ENCODE results near the gene ELOVL5. TPM values are rescaled to one million over a fixed set of nuclear protein-coding genes. Genes with fewer than 3 reads are reported as not detected.
"Not testable (repeated sequence)": the region's sequence is repeated elsewhere in the genome, so short reads cannot be mapped to it uniquely, and the experiment has no call there.

The ELOVL5 gene
- total RNA-seq, 2 experiments from 2014 or later, result 113 to 117 TPM

- CTCF ChIA-PET, result no interaction called here
- H3K27ac Mint-ChIP-seq, result peak overlapping the region; percentile 74
- no peaks in the 10 kb centered on the region for H3K9me3 Mint-ChIP-seq (ENCODE audit: low read depth)
- ATAC-seq (no peak), DNase-seq (no peak)
- H3K36me3 Mint-ChIP-seq, result peaks cover 37% of the 10 kb centered on the region
- no peaks in the 10 kb centered on the region for H3K27me3 Mint-ChIP-seq
- H3K4me3 Mint-ChIP-seq, result no peak overlapping the region
- peaks cover 76% of the 10 kb centered on the region for H3K4me1 Mint-ChIP-seq
These were observed 15.0 kb downstream of the ELOVL5 start for GRCh38 chr6:53333439-53334408.

DNA sequence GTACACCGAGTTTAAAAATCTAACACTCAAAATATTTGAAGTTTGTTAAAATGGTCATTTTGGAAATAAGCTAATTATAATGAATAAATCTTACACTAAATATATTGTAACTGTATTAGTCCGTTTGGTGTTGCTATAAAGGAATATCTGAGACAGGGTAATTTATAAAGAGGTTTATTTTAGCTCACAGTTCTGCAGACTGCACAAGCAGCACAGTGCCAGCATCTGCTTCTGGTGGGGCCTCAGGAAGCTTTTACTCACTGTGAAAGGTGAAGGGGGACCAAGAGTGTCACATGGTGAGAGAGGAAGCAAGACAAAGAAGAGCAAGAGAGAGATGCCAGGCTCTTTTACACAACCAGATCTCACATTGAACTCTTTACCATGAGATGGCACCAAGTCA, 17.1 kb downstream of the ELOVL5 start:
- DNase-seq (no peak), ATAC-seq (no peak)
- CTCF ChIA-PET, result no interaction called here
- H3K27ac Mint-ChIP-seq, result peak overlapping the region; percentile 41
- H3K4me3 Mint-ChIP-seq, result no peak overlapping the region
- peaks cover 70% of the 10 kb centered on the region for H3K4me1 Mint-ChIP-seq
- peaks cover 45% of the 10 kb centered on the region for H3K36me3 Mint-ChIP-seq
- H3K27me3 Mint-ChIP-seq, result no peaks in the 10 kb centered on the region
- H3K9me3 Mint-ChIP-seq (ENCODE audit: low read depth), result no peaks in the 10 kb centered on the region

- Mint-ChIP-seq H3K9me3 (ENCODE audit: low read depth) (no peaks in the 10 kb centered on the region), H3K4me1 (peaks cover 65% of the 10 kb centered on the region), H3K4me3 (no peak overlapping the region), H3K27me3 (no peaks in the 10 kb centered on the region), H3K27ac (no peak overlapping the region), H3K36me3 (peaks cover 47% of the 10 kb centered on the region)
- CTCF ChIA-PET, result interaction anchor here (1.4 to 2.2 kb wide), 3 partner anchors 8 to 28 kb away, joined by 3 to 4 read pairs (median 4); no protein-coding TSS in a partner anchor
- ATAC-seq (no peak), DNase-seq (no peak)
These were observed 18.6 kb downstream of the ELOVL5 start for GRCh38 chr6:53330137-53330536.

DNA sequence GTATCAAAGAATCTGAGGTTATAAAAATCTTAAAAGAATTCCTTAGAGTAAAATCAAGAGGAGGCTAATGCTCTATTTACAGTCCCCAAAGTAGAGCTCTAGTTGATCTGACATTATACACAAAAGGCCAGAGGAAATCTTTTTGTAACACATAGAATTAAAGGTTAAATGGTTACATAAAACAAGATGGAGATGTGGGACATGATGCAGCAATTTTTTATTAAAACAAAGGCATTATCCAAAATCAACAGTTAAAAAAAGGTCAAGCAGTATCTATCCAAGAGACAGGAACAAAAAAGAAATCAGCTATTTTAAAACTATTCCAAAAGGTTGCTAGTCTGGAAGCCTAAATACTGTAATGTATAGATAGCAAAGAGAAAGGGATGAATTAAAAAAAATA, 20.4 kb downstream of the ELOVL5 start:
- H3K9me3 Mint-ChIP-seq (ENCODE audit: low read depth), result no peaks in the 10 kb centered on the region
- H3K36me3 Mint-ChIP-seq, result peaks cover 45% of the 10 kb centered on the region
- no peak for DNase-seq
- CTCF ChIA-PET, result interaction anchor here (0.8 to 2.2 kb wide), 4 partner anchors 11 to 83 kb away, joined by 3 to 4 read pairs (median 4); no protein-coding TSS in a partner anchor
- H3K4me3 Mint-ChIP-seq, result no peak overlapping the region
- peaks cover 53% of the 10 kb centered on the region for H3K4me1 Mint-ChIP-seq
- peak overlapping the region; percentile 11 for H3K27ac Mint-ChIP-seq
- no peak for ATAC-seq
- no peaks in the 10 kb centered on the region for H3K27me3 Mint-ChIP-seq

DNA sequence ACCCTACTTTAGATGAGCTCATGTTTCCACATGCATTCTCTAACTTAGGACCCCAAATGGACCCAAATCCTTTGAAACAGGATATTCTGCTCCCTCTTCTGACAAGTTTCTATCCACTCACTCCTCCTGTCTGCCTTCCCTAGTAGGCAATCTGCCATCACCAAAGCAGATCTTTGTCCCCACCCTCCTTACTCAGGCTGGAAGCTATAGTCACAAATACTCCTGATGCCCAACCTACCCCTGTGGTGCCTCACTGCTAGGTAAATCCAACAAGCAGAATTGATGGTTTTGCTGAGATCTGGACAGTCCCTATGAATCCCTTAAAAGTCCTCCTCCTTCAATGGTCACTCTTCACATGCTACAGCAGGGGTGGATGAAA, 21.7 kb downstream of the ELOVL5 start:
- ATAC-seq, result no peak
- H3K4me3 Mint-ChIP-seq, result no peak overlapping the region
- peaks cover 52% of the 10 kb centered on the region for H3K4me1 Mint-ChIP-seq
- peaks cover 44% of the 10 kb centered on the region for H3K36me3 Mint-ChIP-seq
- H3K9me3 Mint-ChIP-seq (ENCODE audit: low read depth), result no peaks in the 10 kb centered on the region
- DNase-seq, result no peak
- H3K27me3 Mint-ChIP-seq, result no peaks in the 10 kb centered on the region
- CTCF ChIA-PET, result no interaction called here
- H3K27ac Mint-ChIP-seq, result peak overlapping the region; percentile 3

DNA sequence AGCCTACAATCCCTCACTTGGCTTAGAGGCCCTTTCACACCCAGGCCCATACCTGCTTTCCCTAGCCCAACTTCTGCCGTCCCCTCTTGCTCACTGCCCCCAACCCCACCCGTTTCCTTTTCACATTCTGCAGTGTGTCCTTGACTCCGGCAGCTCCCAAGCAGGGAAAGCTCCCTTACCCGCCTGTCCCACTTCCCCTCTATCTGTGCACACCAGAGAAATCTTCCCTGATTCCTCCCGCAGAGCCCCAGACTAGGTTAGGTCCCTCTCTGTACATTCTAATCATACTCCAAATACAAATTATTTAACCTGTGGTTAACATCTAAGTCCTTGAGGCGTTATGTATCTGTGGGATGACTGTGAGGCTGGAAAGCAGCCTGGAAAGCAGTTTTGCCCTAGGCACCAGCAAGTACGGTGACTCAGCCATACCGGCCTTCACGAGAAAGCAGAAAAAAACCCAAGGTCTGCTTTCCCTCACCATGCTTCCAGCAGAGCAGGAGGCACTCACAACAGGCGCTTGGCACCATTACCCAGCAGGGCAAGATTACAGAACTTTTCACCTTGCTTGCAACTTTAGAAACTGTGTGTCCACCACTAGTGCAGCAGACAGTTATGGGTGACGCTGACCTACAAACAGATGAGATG, 22.3 kb downstream of the ELOVL5 start:
- Mint-ChIP-seq H3K4me1 (peaks cover 48% of the 10 kb centered on the region), H3K27me3 (no peaks in the 10 kb centered on the region), H3K9me3 (ENCODE audit: low read depth) (no peaks in the 10 kb centered on the region), H3K36me3 (peaks cover 39% of the 10 kb centered on the region), H3K27ac (no peak overlapping the region), H3K4me3 (no peak overlapping the region)
- no peak for DNase-seq
- CTCF ChIA-PET, result no interaction called here
- no peak for ATAC-seq

- peaks cover 37% of the 10 kb centered on the region for H3K36me3 Mint-ChIP-seq
- H3K4me3 Mint-ChIP-seq, result no peak overlapping the region
These were observed 23.0 kb downstream of the ELOVL5 start for GRCh38 chr6:53325785-53326184.

DNA sequence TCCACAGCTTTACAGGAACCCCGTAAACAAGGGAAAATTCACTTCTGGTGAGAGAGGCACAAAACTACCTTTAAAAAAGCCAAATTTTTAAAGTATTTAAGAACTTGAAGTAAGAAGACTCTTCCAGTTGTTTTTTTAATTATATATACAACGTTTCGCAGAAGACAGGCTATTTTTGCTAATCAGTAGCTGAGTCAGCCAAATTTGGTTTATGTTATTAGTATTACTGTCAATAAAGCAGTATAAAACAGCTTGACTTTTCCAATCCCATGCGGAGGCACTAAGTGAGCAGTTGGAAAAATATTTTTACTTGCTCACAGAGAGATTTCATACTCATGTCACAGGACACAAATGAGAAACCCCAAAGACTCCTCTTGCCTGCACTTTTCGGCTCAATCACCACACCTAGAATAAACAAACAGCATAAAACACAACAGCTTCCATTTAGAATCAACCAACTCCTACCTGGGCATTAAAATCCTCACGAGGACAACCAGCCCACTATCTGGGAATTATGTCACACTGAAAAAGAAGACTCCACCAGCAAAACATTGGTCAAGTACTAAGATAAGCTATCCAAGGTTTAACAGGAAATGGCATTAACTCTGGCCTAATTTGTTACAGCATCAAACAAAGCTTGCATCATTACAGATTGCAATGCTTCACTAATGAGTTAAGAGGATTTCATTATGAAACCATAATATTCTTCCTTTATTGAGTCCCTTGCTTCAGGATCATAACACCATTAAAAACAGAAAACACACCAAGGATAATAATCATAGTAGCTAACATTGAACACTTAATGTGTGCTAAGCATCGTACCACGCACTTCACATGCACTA, 26.3 kb downstream of the ELOVL5 start:
- H3K4me3 Mint-ChIP-seq, result no peak overlapping the region
- H3K36me3 Mint-ChIP-seq, result peaks cover 34% of the 10 kb centered on the region
- no peaks in the 10 kb centered on the region for H3K9me3 Mint-ChIP-seq (ENCODE audit: low read depth)
- peaks cover 36% of the 10 kb centered on the region for H3K4me1 Mint-ChIP-seq
- DNase-seq (no peak), ATAC-seq (no peak)
- peak overlapping the region; percentile 37 for H3K27ac Mint-ChIP-seq
- CTCF ChIA-PET, result interaction anchor here (0.9 to 1.7 kb wide), 3 partner anchors 8 to 162 kb away, joined by 4 to 7 read pairs (median 4); no protein-coding TSS in a partner anchor
- H3K27me3 Mint-ChIP-seq, result no peaks in the 10 kb centered on the region

More at GRCh38 chr6:53325785-53326184, 23.0 kb downstream of the ELOVL5 start:
- CTCF ChIA-PET, result no interaction called here
- ATAC-seq (no peak), DNase-seq (no peak)
- no peaks in the 10 kb centered on the region for H3K27me3 Mint-ChIP-seq
- H3K9me3 Mint-ChIP-seq (ENCODE audit: low read depth), result no peaks in the 10 kb centered on the region
- peak overlapping the region; percentile 7 for H3K27ac Mint-ChIP-seq
- H3K4me1 Mint-ChIP-seq, result peaks cover 43% of the 10 kb centered on the region

DNA sequence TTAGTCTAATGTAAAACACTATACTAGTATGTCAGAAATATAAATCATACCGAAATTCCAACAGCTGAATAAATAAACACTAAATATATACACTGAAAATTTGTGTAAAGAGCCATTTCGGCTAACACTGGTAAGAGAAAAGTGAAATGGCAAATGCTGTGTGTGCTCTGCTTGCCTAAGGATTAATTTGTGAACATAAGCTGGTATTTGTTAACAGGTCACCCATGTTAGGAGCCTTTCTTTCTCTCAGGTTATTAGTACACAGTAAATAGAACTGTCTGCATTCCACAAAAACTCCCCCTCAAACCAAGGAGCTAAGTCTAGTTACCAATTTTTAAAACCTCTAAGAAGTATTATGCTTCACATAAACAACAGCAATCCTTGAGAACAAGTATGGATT, 27.0 kb downstream of the ELOVL5 start:
- no peak overlapping the region for H3K4me3 Mint-ChIP-seq

GRCh38 chr6:53320964-53321363, 27.8 kb downstream of the ELOVL5 start:
- no peak overlapping the region for H3K27ac Mint-ChIP-seq
- H3K4me3 Mint-ChIP-seq, result no peak overlapping the region
- no peak for DNase-seq
- peaks cover 37% of the 10 kb centered on the region for H3K4me1 Mint-ChIP-seq
- CTCF ChIA-PET, result interaction anchor here (1.7 kb wide), 1 partner anchor 163 kb away, joined by 4 read pairs; no protein-coding TSS in a partner anchor
- no peaks in the 10 kb centered on the region for H3K27me3 Mint-ChIP-seq
- no peak for ATAC-seq
- no peaks in the 10 kb centered on the region for H3K9me3 Mint-ChIP-seq (ENCODE audit: low read depth)
- H3K36me3 Mint-ChIP-seq, result peaks cover 29% of the 10 kb centered on the region

More for the DNA sequence above, 27.0 kb downstream of the ELOVL5 start:
- no peak overlapping the region for H3K27ac Mint-ChIP-seq
- no peak for ATAC-seq
- H3K36me3 Mint-ChIP-seq, result peaks cover 29% of the 10 kb centered on the region
- no peak for DNase-seq
- H3K4me1 Mint-ChIP-seq, result peaks cover 33% of the 10 kb centered on the region
- no peaks in the 10 kb centered on the region for H3K9me3 Mint-ChIP-seq (ENCODE audit: low read depth)
- CTCF ChIA-PET, result interaction anchor here (0.9 to 1.7 kb wide), 2 partner anchors 9 to 163 kb away, joined by 4 read pairs; no protein-coding TSS in a partner anchor
- no peaks in the 10 kb centered on the region for H3K27me3 Mint-ChIP-seq

DNA sequence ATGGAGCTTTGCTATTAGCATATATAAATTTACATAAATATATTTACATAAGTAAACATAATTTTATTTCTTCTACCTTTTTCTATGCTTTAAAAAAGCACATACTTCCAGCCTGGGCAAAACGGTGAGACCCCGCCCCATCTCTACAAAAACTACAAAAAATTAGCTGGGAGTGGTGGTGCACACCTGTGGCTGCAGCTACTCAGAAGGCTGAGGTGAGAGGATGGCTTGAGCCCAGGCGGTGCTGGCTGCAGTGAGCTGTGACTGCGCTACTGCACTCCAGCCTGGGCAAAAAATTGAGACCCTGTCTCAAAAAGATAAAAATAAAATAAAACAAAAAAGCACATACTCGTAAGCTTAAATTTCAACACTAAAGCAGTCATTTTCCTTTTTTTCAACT, 30.3 kb downstream of the ELOVL5 start:
- Mint-ChIP-seq H3K27me3 (no peaks in the 10 kb centered on the region), H3K4me1 (peaks cover 46% of the 10 kb centered on the region), H3K9me3 (ENCODE audit: low read depth) (no peaks in the 10 kb centered on the region), H3K36me3 (peaks cover 26% of the 10 kb centered on the region), H3K27ac (no peak overlapping the region), H3K4me3 (no peak overlapping the region)
- CTCF ChIA-PET, result interaction anchor here (0.9 kb wide), 1 partner anchor 143 kb away, joined by 3 read pairs; no protein-coding TSS in a partner anchor
- ATAC-seq (no peak), DNase-seq (no peak)

GRCh38 chr6:53317861-53318260, 30.9 kb downstream of the ELOVL5 start:
- Mint-ChIP-seq H3K36me3 (peaks cover 22% of the 10 kb centered on the region), H3K4me1 (peaks cover 46% of the 10 kb centered on the region), H3K27me3 (no peaks in the 10 kb centered on the region), H3K4me3 (no peak overlapping the region), H3K9me3 (ENCODE audit: low read depth) (no peaks in the 10 kb centered on the region), H3K27ac (no peak overlapping the region)
- CTCF ChIA-PET, result interaction anchor here (0.9 kb wide), 1 partner anchor 143 kb away, joined by 3 read pairs; no protein-coding TSS in a partner anchor
- DNase-seq, result no peak
- no peak for ATAC-seq

DNA sequence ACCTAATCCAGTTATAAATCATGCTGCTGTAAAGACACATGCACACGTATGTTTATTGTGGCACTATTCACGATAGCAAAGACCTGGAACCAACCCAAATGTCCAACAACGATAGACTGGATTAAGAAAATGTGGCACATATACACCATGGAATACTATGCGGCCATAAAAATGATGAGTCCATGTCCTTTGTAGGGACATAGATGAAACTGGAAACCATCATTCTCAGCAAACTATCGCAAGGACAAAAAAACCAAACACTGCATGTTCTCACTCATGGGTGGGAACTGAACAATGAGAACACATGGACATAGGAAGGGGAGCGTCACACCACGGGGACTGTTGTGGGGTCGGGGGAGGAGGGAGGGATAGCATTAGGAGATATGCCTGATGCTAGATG, 31.5 kb downstream of the ELOVL5 start:
- ATAC-seq; H3K4me3 Mint-ChIP-seq; H3K27me3 Mint-ChIP-seq; DNase-seq; CTCF ChIA-PET; H3K9me3 Mint-ChIP-seq (ENCODE audit: low read depth); H3K27ac Mint-ChIP-seq: not testable (repeated sequence)
- Mint-ChIP-seq H3K4me1 (peaks cover 46% of the 10 kb centered on the region), H3K36me3 (peaks cover 16% of the 10 kb centered on the region)

All from activated CD8-positive, alpha-beta memory T cell treated with anti-CD3 and anti-CD28 coated beads, Interleukin-2, amount 10 ng/mL, durations not matched to agents 7 days and 5 days (primary cell).